GM12801 (cell line): ENCODE results near the gene PRC1.

ENCODE experiments used
- CTCF ChIP-seq: IDR thresholded peaks from one replicate; pipeline ENCODE4 v1.5.1; 2011; ENCODE audit warnings: control low read depth; ENCODE audit not compliant: insufficient read length; ENCODE audit errors: extremely low read depth

Gene PRC1

DNA sequence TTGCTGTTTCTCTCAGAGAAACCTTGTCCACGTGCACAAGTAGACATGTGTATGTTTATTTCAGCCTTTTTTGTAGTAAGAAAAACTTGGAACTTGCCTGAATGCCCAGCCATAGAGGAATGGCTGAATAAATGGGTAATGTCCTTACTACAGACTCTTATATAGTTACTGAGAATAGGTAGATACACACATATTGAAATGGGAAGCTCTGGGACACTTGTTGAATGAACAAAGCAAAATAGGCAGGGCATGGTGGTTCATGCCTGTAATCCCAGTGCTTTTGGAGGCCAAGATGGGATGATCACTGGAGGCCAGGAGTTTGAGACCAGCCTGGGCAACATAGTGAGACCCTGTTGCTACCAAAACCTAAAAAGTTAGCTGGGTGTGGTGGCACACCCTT, 57.5 kb downstream of the PRC1 start:
- TF ChIP-seq CTCF = no peak

- no peak for TF ChIP-seq CTCF
These were observed 59.2 kb downstream of the PRC1 start, which contains the start of gene UNC45A for GRCh38 chr15:90934949-90935751. Gene UNC45A, plus strand, starts transcription at chr15:90935285. Its CDS starts 40 bp downstream, at chr15:90935325.

- no peak for TF ChIP-seq CTCF
These were observed 59.9 kb downstream of the PRC1 start for GRCh38 chr15:90934256-90934948.

DNA sequence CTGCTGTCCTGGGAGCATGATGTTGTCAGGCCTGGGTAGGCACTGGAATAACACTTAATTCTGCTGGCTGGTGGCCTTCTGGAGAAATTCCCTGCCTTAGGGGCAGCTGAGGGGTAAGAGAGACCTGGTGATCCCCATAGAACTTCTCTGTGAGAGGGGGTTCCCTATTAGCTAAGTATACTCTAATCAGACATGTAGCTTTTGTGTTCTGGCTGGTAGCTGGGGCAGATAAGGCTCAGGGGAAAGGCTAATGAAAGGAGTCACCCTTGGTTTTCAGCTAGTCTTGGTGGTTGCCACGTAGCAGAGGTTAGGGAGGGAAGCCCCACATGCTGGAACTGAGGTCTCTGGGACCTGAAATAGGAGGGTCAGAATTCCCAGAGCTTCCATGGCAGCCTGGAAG, 61.0 kb downstream of the PRC1 start:
- TF ChIP-seq CTCF = no peak

GRCh38 chr15:90932660-90932991, 61.7 kb downstream of the PRC1 start:
- no peak for TF ChIP-seq CTCF

GRCh38 chr15:90931828-90932659, 62.3 kb downstream of the PRC1 start, which contains the start of gene HDDC3:
Gene HDDC3, minus strand, starts transcription at chr15:90932549. Its CDS starts 9 bp downstream, at chr15:90932540.
- no peak for TF ChIP-seq CTCF

DNA sequence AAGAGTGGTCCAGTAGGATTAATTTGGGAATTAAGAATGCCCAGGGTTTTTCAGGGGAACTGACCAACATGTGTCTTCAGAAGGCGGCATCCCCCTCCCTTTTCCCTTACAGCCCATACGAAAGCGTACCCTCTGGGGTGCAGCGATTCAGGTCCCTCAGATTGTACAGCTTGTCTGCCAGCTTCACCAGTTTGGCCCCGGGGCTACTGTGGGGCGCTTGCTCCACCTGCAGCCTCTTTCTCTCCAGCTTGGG, 62.8 kb downstream of the PRC1 start:
- no peak for TF ChIP-seq CTCF
